ENCODE measurements around the gene KRT6C.
"Not testable (repeated sequence)": the region's sequence is repeated elsewhere in the genome, so short reads cannot be mapped to it uniquely, and the experiment has no call there.

- TF ChIP-seq MAX (IDR thresholded peaks at IDR 0.05; ENCODE audit: low read depth); TAF1 (IDR thresholded peaks at IDR 0.05; ENCODE audit: borderline replicate concordance, low read depth, low read length); SIN3A (IDR thresholded peaks at IDR 0.05; ENCODE audit: borderline replicate concordance, low read depth, low read length); USF2 (IDR thresholded peaks at IDR 0.05; ENCODE audit: borderline replicate concordance, low read depth, low read length); CTCF (IDR thresholded peaks at IDR 0.05); RAD21 (IDR thresholded peaks at IDR 0.05; ENCODE audit: low read length): not testable (repeated sequence)
Observed at GRCh38 chr12:52491495-52491894, 17.9 kb upstream of the KRT6C start.
